Effector CD4-positive, alpha-beta T cell (primary cell): ENCODE data around the gene PTPRD.
"Not testable (repeated sequence)": the region's sequence is repeated elsewhere in the genome, so short reads cannot be mapped to it uniquely, and the experiment has no call there.

Experiments used
- DNase-seq: peaks from one replicate; pipeline ENCODE4 v3.0.0-alpha.2; 2020

PTPRD gene

GRCh38 chr9:9949978-9950377 lies 662.8 kb downstream of the PTPRD start:
- DNase-seq: no peak

- no peak for DNase-seq
Observed at GRCh38 chr9:9949368-9949767, 663.4 kb downstream of the PTPRD start.

- no peak for DNase-seq
Observed at GRCh38 chr9:9945966-9946365, 666.8 kb downstream of the PTPRD start.

GRCh38 chr9:9942764-9943424 lies 669.9 kb downstream of the PTPRD start:
- peak; percentile 19 for DNase-seq

- DNase-seq: no peak
Observed at GRCh38 chr9:9938432-9938831, 674.4 kb downstream of the PTPRD start.

- DNase-seq: not testable (repeated sequence)
Observed at GRCh38 chr9:9931464-9931863, 681.3 kb downstream of the PTPRD start.

- no peak for DNase-seq
Observed at GRCh38 chr9:9924376-9924775, 688.4 kb downstream of the PTPRD start.

- no peak for DNase-seq
Observed at GRCh38 chr9:9921805-9922204, 691.0 kb downstream of the PTPRD start.

GRCh38 chr9:9920425-9921060 lies 692.3 kb downstream of the PTPRD start:
- DNase-seq: no peak

- DNase-seq: no peak
Observed at GRCh38 chr9:9919174-9919775, 693.5 kb downstream of the PTPRD start.

GRCh38 chr9:9917400-9917799 lies 695.4 kb downstream of the PTPRD start:
- no peak for DNase-seq

- DNase-seq: no peak
Observed at GRCh38 chr9:9914174-9914573, 698.6 kb downstream of the PTPRD start.

GRCh38 chr9:9913276-9913832 lies 699.4 kb downstream of the PTPRD start:
- no peak for DNase-seq

- DNase-seq: no peak
Observed at GRCh38 chr9:9912459-9912858, 700.3 kb downstream of the PTPRD start.

GRCh38 chr9:9905736-9906135 lies 707.1 kb downstream of the PTPRD start:
- DNase-seq: no peak

GRCh38 chr9:9904041-9904440 lies 708.8 kb downstream of the PTPRD start:
- no peak for DNase-seq

GRCh38 chr9:9901624-9902023 lies 711.2 kb downstream of the PTPRD start:
- DNase-seq: no peak

- DNase-seq: no peak
Observed at GRCh38 chr9:9893837-9894236, 719.0 kb downstream of the PTPRD start.

- no peak for DNase-seq
Observed at GRCh38 chr9:9892217-9892616, 720.6 kb downstream of the PTPRD start.

- DNase-seq: no peak
Observed at GRCh38 chr9:9881692-9882091, 731.1 kb downstream of the PTPRD start.

- DNase-seq: no peak
Observed at GRCh38 chr9:9874270-9874669, 738.5 kb downstream of the PTPRD start.

GRCh38 chr9:9862235-9862810 lies 750.5 kb downstream of the PTPRD start:
- DNase-seq: no peak

- DNase-seq: no peak
Observed at GRCh38 chr9:9855177-9856078, 757.4 kb downstream of the PTPRD start.
